CD14-positive monocyte (primary cell): ENCODE results near the gene PASD1. TPM values are rescaled to one million over a fixed set of nuclear protein-coding genes. Genes with fewer than 3 reads are reported as not detected.

Source experiments
- DNase-seq, 3 donors: peaks; one replicate each; pipeline ENCODE4 v3.0.0-alpha.2; 2011 to 2022
- H2AFZ ChIP-seq: 2 replicates; pipeline ENCODE4 v1.6.0; 2012; ENCODE audit warnings: mild to moderate bottlenecking, low read depth, low read length, inconsistent platforms; ENCODE audit not compliant: insufficient read depth, poor library complexity, severe bottlenecking
- H3K27ac ChIP-seq, 2 donors: 1 replicate in 1 of 2; 2 replicates in 1 of 2; pipeline ENCODE4 v1.5.1; 2012 to 2013; ENCODE audit warnings: low read length in 2 of 2, control low read depth in 1 of 2, inconsistent platforms in 1 of 2, low read depth in 1 of 2, mild to moderate bottlenecking in 1 of 2
- H3K27me3 ChIP-seq, 2 donors: one replicate each; pipeline versions ENCODE4 v1.6.0 to v1.6.1; 2011 to 2013; ENCODE audit warnings: low read length in 2 of 2; ENCODE audit not compliant: control insufficient read depth in 2 of 2, insufficient read depth in 2 of 2
- H3K36me3 ChIP-seq, 2 donors: replicated peaks in 1 of 2; 1 replicate in 1 of 2; 2 replicates in 1 of 2; pipeline versions ENCODE4 v1.5.1 to v1.6.1; 2012 to 2013; ENCODE audit warnings: low read length in 2 of 2, control low read depth in 1 of 2, inconsistent platforms in 1 of 2, mild to moderate bottlenecking in 1 of 2; ENCODE audit not compliant: insufficient read depth in 2 of 2, control insufficient read depth in 1 of 2
- H3K4me1 ChIP-seq, 2 donors: 1 replicate in 1 of 2; 2 replicates in 1 of 2; pipeline versions ENCODE4 v1.5.1 to v1.6.1; 2012 to 2013; ENCODE audit warnings: low read length in 2 of 2, control low read depth in 1 of 2, inconsistent platforms in 1 of 2, mild to moderate bottlenecking in 1 of 2, moderate library complexity in 1 of 2; ENCODE audit not compliant: insufficient read depth in 2 of 2, control insufficient read depth in 1 of 2
- H3K4me2 ChIP-seq: replicated peaks from 2 replicates; pipeline ENCODE3; 2012; ENCODE audit warnings: low read length, moderate library complexity, mild to moderate bottlenecking; ENCODE audit not compliant: poor library complexity, severe bottlenecking; ENCODE audit errors: extremely low read depth
- H3K4me3 ChIP-seq, 3 experiments: fragments of 200-600 bp in 1 of 3; sonication (generic) in 1 of 3; replicated peaks in 1 of 3; 1 replicate in 2 of 3; 2 replicates in 1 of 3; pipeline ENCODE4 v1.5.1; 2011 to 2013; ENCODE audit warnings: low read length in 3 of 3, mild to moderate bottlenecking in 3 of 3, control low read depth in 2 of 3, low read depth in 2 of 3, inconsistent platforms in 1 of 3, moderate library complexity in 1 of 3
- H3K79me2 ChIP-seq: 2 replicates; pipeline ENCODE4 v1.6.0; 2012; ENCODE audit warnings: mild to moderate bottlenecking, control low read depth, inconsistent platforms, low read length, moderate library complexity; ENCODE audit not compliant: insufficient read depth
- H3K9ac ChIP-seq: 2 replicates; pipeline ENCODE4 v1.6.0; 2017; ENCODE audit warnings: low read length, mild to moderate bottlenecking; ENCODE audit not compliant: insufficient read depth, poor library complexity, severe bottlenecking
- H3K9me3 ChIP-seq, 2 donors: replicated peaks in 1 of 2; 1 replicate in 1 of 2; 2 replicates in 1 of 2; pipeline versions ENCODE4 v1.5.1 to v1.6.1; 2012 to 2013; ENCODE audit warnings: low read length in 2 of 2, control low read depth in 1 of 2; ENCODE audit not compliant: control insufficient read depth in 1 of 2, insufficient read depth in 1 of 2
- H4K20me1 ChIP-seq: 2 replicates; pipeline ENCODE4 v1.6.0; 2012; ENCODE audit warnings: mild to moderate bottlenecking, low read length, control low read depth, moderate library complexity; ENCODE audit not compliant: insufficient read depth
- H3K27ac Mint-ChIP-seq, 7 donors: one replicate each; pipeline ENCODE4 v1.8.0; 2020; ENCODE audit warnings: mild to moderate bottlenecking in 7 of 7, mixed read lengths in 7 of 7, moderate library complexity in 6 of 7, inconsistent platforms in 2 of 7
- H3K27me3 Mint-ChIP-seq, 3 donors: one replicate each; pipeline ENCODE4 v1.8.0; 2021 to 2022; ENCODE audit warnings: low read depth in 3 of 3, mild to moderate bottlenecking in 3 of 3, mixed read lengths in 3 of 3, moderate library complexity in 3 of 3, inconsistent platforms in 1 of 3
- H3K36me3 Mint-ChIP-seq, 2 donors: one replicate each; pipeline ENCODE4 v1.8.0; 2020; ENCODE audit warnings: mixed read lengths in 2 of 2, inconsistent platforms in 1 of 2, mild to moderate bottlenecking in 1 of 2
- H3K4me1 Mint-ChIP-seq: one replicate; pipeline ENCODE4 v1.8.0; 2020; ENCODE audit warnings: mild to moderate bottlenecking, mixed read lengths
- H3K4me3 Mint-ChIP-seq, 2 donors: one replicate each; pipeline ENCODE4 v1.8.0; 2020; ENCODE audit warnings: mild to moderate bottlenecking in 2 of 2, mixed read lengths in 2 of 2, moderate library complexity in 1 of 2
- H3K9me3 Mint-ChIP-seq, 7 donors: one replicate each; pipeline ENCODE4 v1.8.0; 2020 to 2022; ENCODE audit warnings: mixed read lengths in 7 of 7, mild to moderate bottlenecking in 6 of 7, moderate library complexity in 6 of 7, inconsistent platforms in 2 of 7
- WGBS: methylation state at CpG from one replicate; pipeline ENCODE4 v1.1.5; 2013; ENCODE audit warnings: missing lambda C conversion rate; ENCODE audit not compliant: insufficient coverage; 5-methylcytosine and 5-hydroxymethylcytosine counted together
- intact Hi-C, 2 donors: fragments of 100-400 bp; cut with micrococcal nuclease; formaldehyde crosslinking; loops; one replicate each; pipeline versions ENCODE4 v1.15.0 to v1.15.1; 2023
- polyA plus RNA-seq, 3 donors: library from polyadenylated mRNA; depleted of rRNA in 1 of 3; unstranded in 2 of 3; stranded (reverse) in 1 of 3; fragments of 300-500 nt in 2 of 3; fragments of >200 nt in 1 of 3; fragmentation: Illumina TruSeq in 2 of 3; gene quantifications; 1 replicate in 2 of 3; 2 replicates in 1 of 3; pipeline ENCODE4 v1.2.3, GENCODE V29; 2012 to 2021
- TF ChIP-seq, protein P1 (sequence below): fragments of 200-600 bp; IDR thresholded peaks from one replicate; pipeline ENCODE4 v1.8.0; 2022; ENCODE audit warnings: antibody characterized with exemption, mild to moderate bottlenecking

PASD1 gene
- polyA plus RNA-seq, 3 donors = not detected

DNA sequence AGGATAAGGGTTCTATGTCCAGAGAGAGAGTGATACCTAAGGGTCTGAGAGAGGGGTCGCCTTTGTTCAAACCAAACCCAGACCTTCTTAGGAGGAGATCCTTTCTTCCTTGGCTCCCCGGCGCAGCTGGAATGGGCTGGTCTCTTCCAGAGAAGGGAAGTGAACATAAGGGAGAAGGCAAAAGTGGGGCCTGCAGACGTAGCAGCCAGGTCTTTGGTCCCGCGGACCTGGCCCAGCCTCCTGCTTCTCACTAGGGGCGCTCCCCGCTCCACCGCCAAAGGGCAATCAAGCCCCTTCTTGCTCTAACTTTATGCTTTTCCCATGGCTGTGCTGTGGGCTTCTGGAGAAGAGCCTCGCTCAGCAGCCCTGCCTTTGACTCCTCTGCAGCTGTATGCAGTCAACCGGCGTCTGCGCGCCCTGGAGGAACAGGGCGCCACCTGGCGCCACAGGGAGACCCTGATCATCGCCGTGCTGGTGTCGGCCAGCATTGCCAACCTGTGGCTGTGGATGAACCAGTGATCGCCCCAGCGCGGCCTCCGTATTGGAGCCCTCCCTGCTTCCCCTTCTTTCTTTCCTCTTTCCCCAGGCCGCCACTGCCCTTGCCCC, 158.9 kb downstream of the PASD1 start:
- H3K36me3 Mint-ChIP-seq = no peaks in the 10 kb centered on the region
- no peak overlapping the region for H3K27ac ChIP-seq
- 91% methylated on average over 10 of the region's 24 CpGs for WGBS
- intact Hi-C loops = no loop called here
- H4K20me1 ChIP-seq = no peaks in the 10 kb centered on the region
- H3K9ac ChIP-seq = no peak overlapping the region
- H3K4me3 ChIP-seq = no peak overlapping the region
- no peak for DNase-seq
- no peaks in the 10 kb centered on the region for H3K79me2 ChIP-seq
- H3K9me3 ChIP-seq = no peaks in the 10 kb centered on the region
- H3K27me3 Mint-ChIP-seq = peaks cover 1 to 8% (median 4%) of the 10 kb centered on the region in 3 donors
- no peaks in the 10 kb centered on the region for H3K27me3 ChIP-seq
- H3K27ac Mint-ChIP-seq = no peak overlapping the region
- H3K4me1 ChIP-seq = peaks cover 6% of the 10 kb centered on the region in 2 donors
- TF ChIP-seq, protein P1, sequence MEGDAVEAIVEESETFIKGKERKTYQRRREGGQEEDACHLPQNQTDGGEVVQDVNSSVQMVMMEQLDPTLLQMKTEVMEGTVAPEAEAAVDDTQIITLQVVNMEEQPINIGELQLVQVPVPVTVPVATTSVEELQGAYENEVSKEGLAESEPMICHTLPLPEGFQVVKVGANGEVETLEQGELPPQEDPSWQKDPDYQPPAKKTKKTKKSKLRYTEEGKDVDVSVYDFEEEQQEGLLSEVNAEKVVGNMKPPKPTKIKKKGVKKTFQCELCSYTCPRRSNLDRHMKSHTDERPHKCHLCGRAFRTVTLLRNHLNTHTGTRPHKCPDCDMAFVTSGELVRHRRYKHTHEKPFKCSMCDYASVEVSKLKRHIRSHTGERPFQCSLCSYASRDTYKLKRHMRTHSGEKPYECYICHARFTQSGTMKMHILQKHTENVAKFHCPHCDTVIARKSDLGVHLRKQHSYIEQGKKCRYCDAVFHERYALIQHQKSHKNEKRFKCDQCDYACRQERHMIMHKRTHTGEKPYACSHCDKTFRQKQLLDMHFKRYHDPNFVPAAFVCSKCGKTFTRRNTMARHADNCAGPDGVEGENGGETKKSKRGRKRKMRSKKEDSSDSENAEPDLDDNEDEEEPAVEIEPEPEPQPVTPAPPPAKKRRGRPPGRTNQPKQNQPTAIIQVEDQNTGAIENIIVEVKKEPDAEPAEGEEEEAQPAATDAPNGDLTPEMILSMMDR = no peak
- no peak overlapping the region for H3K4me3 Mint-ChIP-seq
- H3K4me1 Mint-ChIP-seq = peaks cover 14% of the 10 kb centered on the region
- no peak overlapping the region for H2AFZ ChIP-seq
- no peaks in the 10 kb centered on the region for H3K36me3 ChIP-seq
- H3K4me2 ChIP-seq = no peak overlapping the region
- H3K9me3 Mint-ChIP-seq = peaks cover 0 to 3% (median 0%) of the 10 kb centered on the region in 7 donors

DNA sequence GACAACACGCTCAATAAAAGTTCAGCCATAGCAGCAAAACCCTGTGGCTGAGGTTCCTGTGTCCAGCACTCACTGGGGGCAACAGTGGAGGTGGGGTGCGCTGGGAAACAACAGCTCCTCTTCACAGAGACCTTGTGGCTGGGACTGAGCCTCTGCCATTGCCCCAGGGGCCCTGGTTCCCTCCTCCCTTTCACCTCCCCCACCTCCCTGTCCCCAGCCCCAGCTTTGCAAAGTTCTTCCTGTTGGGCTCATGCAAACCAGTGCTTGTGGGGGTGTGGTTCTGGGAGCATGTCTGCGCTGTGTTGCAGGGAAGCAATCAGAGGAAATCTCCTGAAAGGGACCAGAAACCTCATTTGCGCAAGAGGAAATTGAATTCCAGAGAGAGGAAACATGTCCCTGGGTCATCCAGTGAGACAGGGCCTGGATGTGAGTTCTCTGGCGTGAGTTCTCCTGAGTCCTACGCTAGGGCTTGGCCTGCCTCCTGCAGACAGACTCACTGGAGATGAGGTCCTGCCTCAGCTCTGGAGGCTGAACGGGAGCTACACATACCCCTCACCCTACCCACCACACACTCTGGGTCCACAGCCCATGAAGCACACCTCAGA, 159.8 kb downstream of the PASD1 start:
- no peak overlapping the region for H2AFZ ChIP-seq
- TF ChIP-seq, protein P1 = no peak
- Mint-ChIP-seq H3K4me3 (no peak overlapping the region), H3K9me3 (peaks cover 0 to 3% (median 0%) of the 10 kb centered on the region in 7 donors), H3K4me1 (peaks cover 14% of the 10 kb centered on the region), H3K36me3 (no peaks in the 10 kb centered on the region), H3K27me3 (peaks cover 1 to 6% (median 4%) of the 10 kb centered on the region in 3 donors), H3K27ac (no peak overlapping the region)
- H3K4me1 ChIP-seq = peaks cover 6% of the 10 kb centered on the region in 2 donors
- H4K20me1 ChIP-seq = no peaks in the 10 kb centered on the region
- H3K27ac ChIP-seq = no peak overlapping the region
- H3K9ac ChIP-seq = no peak overlapping the region
- no peak overlapping the region for H3K4me3 ChIP-seq
- WGBS = no CpG with 5 or more reads among the region's 7 CpGs
- no peaks in the 10 kb centered on the region for H3K36me3 ChIP-seq
- DNase-seq = no peak
- H3K9me3 ChIP-seq = no peaks in the 10 kb centered on the region
- intact Hi-C loops = no loop called here
- no peaks in the 10 kb centered on the region for H3K79me2 ChIP-seq
- no peak overlapping the region for H3K4me2 ChIP-seq
- no peaks in the 10 kb centered on the region for H3K27me3 ChIP-seq
